MCF 10A (cell line): Measurements from ENCODE around the gene CDCA7L. TPM values are rescaled to one million over a fixed set of nuclear protein-coding genes. Genes with fewer than 3 reads are reported as not detected.
"Not testable (repeated sequence)": the region's sequence is repeated elsewhere in the genome, so short reads cannot be mapped to it uniquely, and the experiment has no call there.

Source experiments
- BruUV-seq: library from RNA; stranded (reverse); fragments of 400-500 nt; replicated peaks from 2 replicates; lab custom pipeline; 2021; lab: Mats Ljungman, UMichigan
- CTCF ChIA-PET: fragments of 300-600 bp; sonication (Branson Sonifier 250); formaldehyde crosslinking; extraction: SDS; loops from one replicate; lab custom pipeline; 2021; ENCODE audit warnings: antibody characterized with exemption, inconsistent platforms; lab: Yijun Ruan, JAX
- POLR2A ChIA-PET: fragments of 300-600, 350-650 bp; sonication (Branson Sonifier 250); formaldehyde crosslinking; extraction: SDS; loops from one replicate; lab custom pipeline; 2020; ENCODE audit warnings: antibody characterized with exemption, inconsistent platforms; lab: Yijun Ruan, JAX
- DNase-seq: peaks from one replicate; pipeline ENCODE4 v3.0.0-alpha.2; 2018; ENCODE audit not compliant: unreplicated experiment
- H3K27ac Mint-ChIP-seq: one replicate; pipeline ENCODE4 v1.8.0; 2022; ENCODE audit warnings: mild to moderate bottlenecking, low read depth, mixed read lengths; ENCODE audit not compliant: unreplicated experiment
- H3K27me3 Mint-ChIP-seq: one replicate; pipeline ENCODE4 v1.8.0; 2022; ENCODE audit warnings: mixed read lengths; ENCODE audit not compliant: insufficient read depth, unreplicated experiment
- H3K36me3 Mint-ChIP-seq: one replicate; pipeline ENCODE4 v1.8.0; 2022; ENCODE audit warnings: mild to moderate bottlenecking, moderate library complexity, mixed read lengths; ENCODE audit not compliant: insufficient read depth, unreplicated experiment
- H3K4me1 Mint-ChIP-seq: one replicate; pipeline ENCODE4 v1.8.0; 2022; ENCODE audit warnings: mixed read lengths; ENCODE audit not compliant: insufficient read depth, unreplicated experiment
- H3K4me3 Mint-ChIP-seq: one replicate; pipeline ENCODE4 v1.8.0; 2022; ENCODE audit warnings: mild to moderate bottlenecking, moderate library complexity, mixed read lengths; ENCODE audit not compliant: unreplicated experiment
- H3K9me3 Mint-ChIP-seq: one replicate; pipeline ENCODE4 v1.8.0; 2022; ENCODE audit warnings: mixed read lengths; ENCODE audit not compliant: unreplicated experiment
- intact Hi-C: fragments of 100-400 bp; cut with micrococcal nuclease; formaldehyde crosslinking; loops from 2 replicates; pipeline ENCODE4 v1.14.1; 2022
- total RNA-seq: library from RNA; stranded (reverse); gene quantifications from 2 replicates; pipeline ENCODE4 v1.2.3, GENCODE V29; 2022
- TF ChIP-seq, protein P1 (sequence below): fragments of 200-600 bp; IDR thresholded peaks from one replicate; pipeline ENCODE4 v1.8.0; 2022; ENCODE audit warnings: antibody characterized with exemption, mild to moderate bottlenecking; ENCODE audit not compliant: unreplicated experiment

CDCA7L gene
- total RNA-seq, 1 experiment from 2014 or later, result 43.6 TPM

DNA sequence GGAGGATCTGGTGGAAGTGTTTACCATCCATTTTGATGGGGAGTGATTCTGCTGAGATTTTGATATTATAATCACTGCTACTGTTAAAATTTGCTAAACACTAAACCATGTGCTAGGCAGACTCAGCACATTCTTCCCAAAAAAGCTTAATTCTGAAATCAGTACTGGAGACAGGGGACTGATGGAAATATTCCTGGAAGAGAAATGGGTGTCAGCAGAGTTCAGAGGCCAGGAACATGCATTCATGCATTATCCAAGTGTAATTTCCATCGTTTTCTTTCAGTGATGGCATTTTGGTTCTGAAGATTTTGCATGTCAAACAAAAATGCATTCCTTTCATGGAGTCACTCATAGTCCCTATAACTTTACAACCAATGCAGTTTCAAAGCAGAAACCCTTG, 79.0 kb downstream of the CDCA7L start:
- DNase-seq, result no peak
- no TSS peak for BruUV-seq
- no peaks in the 10 kb centered on the region for H3K9me3 Mint-ChIP-seq
- TF ChIP-seq, protein P1, sequence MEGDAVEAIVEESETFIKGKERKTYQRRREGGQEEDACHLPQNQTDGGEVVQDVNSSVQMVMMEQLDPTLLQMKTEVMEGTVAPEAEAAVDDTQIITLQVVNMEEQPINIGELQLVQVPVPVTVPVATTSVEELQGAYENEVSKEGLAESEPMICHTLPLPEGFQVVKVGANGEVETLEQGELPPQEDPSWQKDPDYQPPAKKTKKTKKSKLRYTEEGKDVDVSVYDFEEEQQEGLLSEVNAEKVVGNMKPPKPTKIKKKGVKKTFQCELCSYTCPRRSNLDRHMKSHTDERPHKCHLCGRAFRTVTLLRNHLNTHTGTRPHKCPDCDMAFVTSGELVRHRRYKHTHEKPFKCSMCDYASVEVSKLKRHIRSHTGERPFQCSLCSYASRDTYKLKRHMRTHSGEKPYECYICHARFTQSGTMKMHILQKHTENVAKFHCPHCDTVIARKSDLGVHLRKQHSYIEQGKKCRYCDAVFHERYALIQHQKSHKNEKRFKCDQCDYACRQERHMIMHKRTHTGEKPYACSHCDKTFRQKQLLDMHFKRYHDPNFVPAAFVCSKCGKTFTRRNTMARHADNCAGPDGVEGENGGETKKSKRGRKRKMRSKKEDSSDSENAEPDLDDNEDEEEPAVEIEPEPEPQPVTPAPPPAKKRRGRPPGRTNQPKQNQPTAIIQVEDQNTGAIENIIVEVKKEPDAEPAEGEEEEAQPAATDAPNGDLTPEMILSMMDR, result no peak
- POLR2A ChIA-PET, result no interaction called here
- H3K27me3 Mint-ChIP-seq, result no peaks in the 10 kb centered on the region
- no peaks in the 10 kb centered on the region for H3K4me1 Mint-ChIP-seq
- no peaks in the 10 kb centered on the region for H3K36me3 Mint-ChIP-seq
- intact Hi-C loops, result no loop called here
- CTCF ChIA-PET, result interaction anchor here (2.0 kb wide), 1 partner anchor 13 kb away, joined by 5 read pairs; no protein-coding TSS in a partner anchor
- H3K27ac Mint-ChIP-seq, result no peak overlapping the region
- no peak overlapping the region for H3K4me3 Mint-ChIP-seq

DNA sequence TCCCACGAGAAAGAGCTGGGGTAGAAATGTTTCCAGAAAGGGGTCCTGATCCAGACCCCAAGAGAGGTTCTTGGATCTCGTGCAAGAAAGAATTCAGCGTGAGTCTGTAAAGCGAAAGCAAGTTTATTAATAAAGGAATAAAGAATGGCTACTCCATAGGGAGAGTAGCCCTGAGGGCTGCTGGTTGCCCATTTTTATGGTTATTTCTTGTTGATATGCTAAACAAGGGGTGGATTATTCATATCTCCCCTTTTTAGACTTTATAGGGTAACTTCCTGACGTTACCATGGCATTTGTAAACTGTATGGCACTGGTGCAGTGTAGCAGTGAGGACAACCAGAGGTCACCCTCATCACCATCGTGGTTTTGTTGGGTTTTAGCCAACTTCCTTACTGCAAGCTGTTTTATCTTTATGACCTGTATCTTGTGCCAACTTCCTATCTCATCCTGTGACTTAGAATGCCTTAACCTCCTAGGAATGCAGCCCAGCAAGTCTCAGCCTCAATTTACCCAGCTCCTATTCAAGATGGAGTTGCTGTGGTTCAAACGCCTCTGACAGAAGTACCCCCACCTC, 80.0 kb downstream of the CDCA7L start:
- H3K36me3 Mint-ChIP-seq, H3K27me3 Mint-ChIP-seq, BruUV-seq, H3K9me3 Mint-ChIP-seq, H3K27ac Mint-ChIP-seq, POLR2A ChIA-PET, H3K4me3 Mint-ChIP-seq, intact Hi-C loops, DNase-seq, H3K4me1 Mint-ChIP-seq: not testable (repeated sequence)
- CTCF ChIA-PET, result interaction anchor here (0.6 to 2.0 kb wide), 3 partner anchors 12 to 634 kb away, joined by 3 to 5 read pairs (median 3); no protein-coding TSS in a partner anchor

DNA sequence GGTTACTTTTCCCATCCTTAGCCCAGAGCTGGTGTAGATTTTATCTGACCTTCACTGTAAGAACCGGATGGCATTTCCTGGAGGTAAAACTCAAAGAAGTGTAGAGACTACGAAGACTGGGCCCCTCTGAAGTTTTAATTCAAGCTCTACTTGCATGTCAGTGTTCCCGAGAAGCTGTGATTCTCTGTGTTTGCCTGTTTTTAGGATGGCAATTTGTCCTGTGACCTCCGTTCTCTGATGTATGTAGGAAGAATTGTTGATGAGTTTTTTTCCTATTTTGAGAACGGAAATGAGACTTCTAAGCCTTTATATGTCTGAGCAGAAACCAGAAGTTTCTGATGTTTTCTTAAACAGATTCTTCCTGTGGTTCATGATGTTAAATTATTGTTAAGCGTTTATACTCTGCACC, 94.1 kb downstream of the CDCA7L start:
- no TSS peak for BruUV-seq
- ChIA-PET CTCF (interaction anchor here (0.6 kb wide), 1 partner anchor 1195 kb away, joined by 3 read pairs; no protein-coding TSS in a partner anchor), POLR2A (interaction anchor here (0.8 kb wide), 1 partner anchor 47 kb away, joined by 3 read pairs; no protein-coding TSS in a partner anchor)
- Mint-ChIP-seq H3K9me3 (no peaks in the 10 kb centered on the region), H3K27ac (no peak overlapping the region), H3K4me3 (no peak overlapping the region), H3K4me1 (no peaks in the 10 kb centered on the region), H3K27me3 (no peaks in the 10 kb centered on the region), H3K36me3 (no peaks in the 10 kb centered on the region)
- DNase-seq, result no peak
- intact Hi-C loops, result no loop called here
- TF ChIP-seq, protein P1, result no peak
